T-helper 2 cell treated with Interferon-gamma antibody and Interleukin-4, amounts not matched to agents 100 ng/mL and 5 ng/mL, for 36 hours (primary cell): ENCODE results near the gene POU6F2. TPM values are rescaled to one million over a fixed set of nuclear protein-coding genes. Genes with fewer than 3 reads are reported as not detected.
"Not testable (repeated sequence)": the region's sequence is repeated elsewhere in the genome, so short reads cannot be mapped to it uniquely, and the experiment has no call there.

Experiments
- intact Hi-C: fragments of 100-400 bp; cut with micrococcal nuclease; formaldehyde crosslinking; loops from one replicate; pipeline ENCODE4 v1.15.1; 2023
- total RNA-seq: library from RNA; stranded (reverse); gene quantifications from 2 replicates; pipeline ENCODE4 v1.2.3, GENCODE V29; 2022

POU6F2 gene
- total RNA-seq, 1 donor from 2014 or later = not detected

- intact Hi-C loops = no loop called here
These were observed 782 bp downstream of the POU6F2 start for GRCh38 chr7:38978491-38978890.

GRCh38 chr7:38992203-38992602, 14.5 kb downstream of the POU6F2 start:
- intact Hi-C loops = no loop called here

- intact Hi-C loops = no loop called here
These were observed 23.9 kb downstream of the POU6F2 start for GRCh38 chr7:39001595-39001994.

- intact Hi-C loops = no loop called here
These were observed 25.0 kb downstream of the POU6F2 start for GRCh38 chr7:39002755-39003154.

GRCh38 chr7:39005036-39005435, 27.3 kb downstream of the POU6F2 start:
- intact Hi-C loops = no loop called here

- intact Hi-C loops = no loop called here
These were observed 27.8 kb downstream of the POU6F2 start for GRCh38 chr7:39005461-39005860.

GRCh38 chr7:39013049-39013939, 35.6 kb downstream of the POU6F2 start:
- intact Hi-C loops = not testable (repeated sequence)

- intact Hi-C loops = no loop called here
These were observed 38.9 kb downstream of the POU6F2 start for GRCh38 chr7:39016609-39017008.

- intact Hi-C loops = no loop called here
These were observed 39.7 kb downstream of the POU6F2 start for GRCh38 chr7:39017369-39017915.

GRCh38 chr7:39022796-39023195, 45.1 kb downstream of the POU6F2 start:
- intact Hi-C loops = no loop called here

GRCh38 chr7:39027491-39027890, 49.8 kb downstream of the POU6F2 start:
- intact Hi-C loops = no loop called here

- intact Hi-C loops = no loop called here
These were observed 56.3 kb downstream of the POU6F2 start for GRCh38 chr7:39033885-39034624.

GRCh38 chr7:39035156-39035555, 57.4 kb downstream of the POU6F2 start:
- intact Hi-C loops = no loop called here

- intact Hi-C loops = no loop called here
These were observed 58.2 kb downstream of the POU6F2 start for GRCh38 chr7:39035903-39036302.

GRCh38 chr7:39042670-39043069, 65.0 kb downstream of the POU6F2 start:
- intact Hi-C loops = no loop called here

- intact Hi-C loops = no loop called here
These were observed 65.8 kb downstream of the POU6F2 start for GRCh38 chr7:39043531-39043930.

GRCh38 chr7:39044489-39044888, 66.8 kb downstream of the POU6F2 start:
- intact Hi-C loops = no loop called here

- intact Hi-C loops = no loop called here
These were observed 67.5 kb downstream of the POU6F2 start for GRCh38 chr7:39045231-39045630.

GRCh38 chr7:39051279-39051678, 73.6 kb downstream of the POU6F2 start:
- intact Hi-C loops = no loop called here

GRCh38 chr7:39051707-39052106, 74.0 kb downstream of the POU6F2 start:
- intact Hi-C loops = no loop called here

GRCh38 chr7:39054731-39055130, 77.0 kb downstream of the POU6F2 start:
- intact Hi-C loops = no loop called here

- intact Hi-C loops = no loop called here
These were observed 78.4 kb downstream of the POU6F2 start for GRCh38 chr7:39056153-39056552.
